Retina (tissue), 1 donor: ENCODE results near the gene SLC33A1.
A peak's percentile ranks its signal among the peaks of the same experiment; 100 is the strongest.
"Not testable (repeated sequence)": the region's sequence is repeated elsewhere in the genome, so short reads cannot be mapped to it uniquely, and the experiment has no call there.

Source experiments
- DNase-seq: peaks from one replicate; pipeline ENCODE4 v3.0.0-alpha.2; 2016

SLC33A1 gene

GRCh38 chr3:155854141-155854940, at the start of gene SLC33A1:
Gene SLC33A1 (minus strand): TSS chr3:155854427. CDS start chr3:155853997, 430 bp downstream.
- peak; percentile 100 for DNase-seq

GRCh38 chr3:155895379-155895900, 41.2 kb upstream of the SLC33A1 start:
- no peak for DNase-seq

DNA sequence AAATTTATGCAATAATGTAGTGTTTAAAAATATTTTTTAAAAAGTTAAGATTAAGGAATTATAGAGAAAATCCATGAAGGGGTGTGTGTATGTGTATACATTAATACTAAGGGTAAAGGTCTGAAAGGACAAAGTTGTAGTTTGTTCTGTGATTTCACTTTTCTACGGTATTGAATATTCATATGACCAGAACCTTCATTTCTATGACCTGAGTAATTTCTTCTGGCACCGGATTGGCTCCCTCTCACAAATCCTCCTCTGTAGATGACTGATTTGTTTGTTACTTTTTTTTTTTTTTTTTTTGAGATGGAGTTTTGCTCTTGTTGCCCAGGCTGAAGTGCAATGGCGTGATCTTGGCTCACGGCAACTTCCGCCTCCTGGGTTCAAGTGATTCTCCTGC, 37.1 kb upstream of the SLC33A1 start:
- DNase-seq, result no peak

DNA sequence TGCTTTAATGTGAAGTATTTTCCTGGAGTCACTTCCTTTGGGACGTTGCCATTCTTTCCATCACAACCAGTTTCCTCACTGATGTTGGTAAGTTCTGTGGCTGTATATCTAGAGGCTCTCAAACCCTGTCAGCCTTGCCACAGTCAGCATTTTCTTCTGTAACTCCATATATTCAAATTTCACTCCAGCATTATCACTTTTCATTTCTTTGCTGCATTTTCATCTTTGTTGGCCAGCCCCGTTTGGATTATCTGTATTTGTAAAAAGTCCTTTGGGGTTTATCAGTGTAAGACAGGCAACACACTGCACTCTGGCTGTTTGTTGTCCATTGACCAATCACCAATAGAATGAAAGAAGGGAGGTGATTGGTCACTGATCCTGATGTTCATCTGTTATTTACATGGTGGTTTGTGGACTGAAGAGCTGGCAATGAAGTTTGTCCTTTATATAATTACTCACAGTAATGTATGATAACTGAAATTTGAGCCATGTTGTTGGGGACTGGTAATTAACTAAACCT, 36.5 kb upstream of the SLC33A1 start:
- DNase-seq, result no peak

DNA sequence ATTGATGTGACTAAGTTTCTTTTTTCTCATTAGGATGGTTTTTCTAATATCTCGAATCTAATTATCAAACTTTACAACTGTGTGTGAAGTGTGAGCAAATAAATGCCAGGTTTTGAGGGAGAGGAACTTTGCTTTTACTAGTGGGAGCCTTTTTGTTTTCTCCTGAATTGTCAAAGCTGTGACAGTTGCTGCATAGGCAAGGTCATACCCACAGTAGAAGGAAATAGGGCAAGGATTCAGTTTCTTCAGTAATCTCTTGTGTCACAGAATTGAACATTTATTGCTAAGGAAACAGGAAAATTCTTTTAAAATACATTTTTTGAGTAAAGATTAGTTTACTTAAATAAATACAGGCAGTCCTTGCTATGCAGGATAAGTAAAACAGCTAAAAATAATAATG, 35.7 kb upstream of the SLC33A1 start:
- DNase-seq, result no peak

GRCh38 chr3:155889212-155889611, 35.0 kb upstream of the SLC33A1 start:
- DNase-seq, result no peak

DNA sequence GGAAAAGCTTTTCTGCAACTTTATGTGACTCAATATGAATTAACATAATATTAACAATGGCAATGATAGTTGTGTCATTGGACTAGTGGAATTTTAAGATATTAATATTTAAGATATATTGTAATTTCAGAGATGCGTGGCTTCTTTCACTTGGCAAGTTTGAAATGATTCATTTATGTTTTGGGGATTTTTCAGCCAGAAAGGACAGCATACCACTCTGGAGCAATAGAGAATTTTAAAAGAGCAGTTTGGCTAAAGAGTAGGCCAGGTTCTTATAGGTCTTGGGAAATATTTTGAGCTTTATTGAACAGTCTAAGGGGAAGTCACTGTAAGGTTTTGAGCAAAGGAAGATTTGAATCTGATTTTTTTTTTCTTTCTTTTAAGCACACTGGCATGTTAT, 32.7 kb upstream of the SLC33A1 start:
- DNase-seq, result no peak

DNA sequence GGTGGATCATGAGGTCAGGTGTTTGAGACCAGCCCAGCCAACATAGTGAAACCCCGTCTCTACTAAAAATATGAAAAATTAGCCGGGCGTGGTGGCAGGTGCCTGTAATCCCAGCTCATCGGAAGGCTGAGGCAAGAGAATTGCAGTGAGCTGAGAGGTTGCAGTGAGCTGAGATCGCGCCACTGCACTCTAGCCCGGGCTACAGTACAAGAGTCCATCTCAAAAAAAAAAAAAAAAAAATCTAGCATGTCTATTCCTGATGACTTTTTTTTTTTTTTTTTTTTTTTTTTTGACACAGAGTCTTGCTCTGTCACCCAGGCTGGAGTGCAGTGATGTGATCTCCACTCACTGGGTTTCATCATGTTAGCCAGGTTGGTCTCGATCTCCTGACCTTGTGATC, 32.1 kb upstream of the SLC33A1 start:
- DNase-seq, result not testable (repeated sequence)

DNA sequence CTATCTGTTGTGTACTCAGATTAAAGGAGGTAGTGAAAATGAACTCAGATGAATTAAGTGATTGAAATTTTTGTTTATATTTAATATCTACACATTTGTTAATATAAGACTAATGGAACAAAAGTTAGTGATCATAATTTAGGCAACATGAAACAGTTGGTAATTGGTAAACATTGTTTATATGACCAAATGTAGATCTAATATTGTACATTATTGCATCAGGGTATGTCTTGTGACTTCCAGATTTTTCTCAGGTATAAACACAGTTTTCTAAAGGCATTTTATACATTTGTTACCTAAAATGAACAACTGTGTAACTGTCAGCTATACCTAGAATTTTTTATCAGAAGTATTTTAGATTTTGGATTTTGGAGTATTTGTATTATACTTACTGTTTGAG, 31.1 kb upstream of the SLC33A1 start:
- no peak for DNase-seq

DNA sequence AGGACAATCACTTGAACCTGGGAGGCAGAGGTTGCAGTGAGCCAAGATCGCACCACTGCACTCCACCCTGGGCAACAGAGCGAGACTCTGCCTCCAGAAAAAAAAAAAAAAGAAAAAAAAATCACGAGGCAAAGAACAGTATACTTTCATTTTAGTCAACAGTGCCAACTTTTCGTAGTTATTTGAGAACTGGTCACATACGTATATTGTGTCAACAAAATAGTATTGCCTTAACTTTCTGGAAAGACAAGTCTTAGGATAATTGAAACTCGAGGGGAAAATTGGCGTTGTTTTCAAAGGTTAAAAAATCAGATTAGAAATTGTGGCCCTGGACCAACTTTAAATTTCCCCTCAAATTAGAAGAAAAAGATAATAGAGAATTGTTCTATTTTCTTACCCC, 30.1 kb upstream of the SLC33A1 start:
- DNase-seq, result no peak

GRCh38 chr3:155880286-155880685, 26.1 kb upstream of the SLC33A1 start:
- no peak for DNase-seq

- no peak for DNase-seq
These were observed 22.3 kb upstream of the SLC33A1 start for GRCh38 chr3:155876503-155876902.

- no peak for DNase-seq
These were observed 21.8 kb upstream of the SLC33A1 start for GRCh38 chr3:155876037-155876436.

DNA sequence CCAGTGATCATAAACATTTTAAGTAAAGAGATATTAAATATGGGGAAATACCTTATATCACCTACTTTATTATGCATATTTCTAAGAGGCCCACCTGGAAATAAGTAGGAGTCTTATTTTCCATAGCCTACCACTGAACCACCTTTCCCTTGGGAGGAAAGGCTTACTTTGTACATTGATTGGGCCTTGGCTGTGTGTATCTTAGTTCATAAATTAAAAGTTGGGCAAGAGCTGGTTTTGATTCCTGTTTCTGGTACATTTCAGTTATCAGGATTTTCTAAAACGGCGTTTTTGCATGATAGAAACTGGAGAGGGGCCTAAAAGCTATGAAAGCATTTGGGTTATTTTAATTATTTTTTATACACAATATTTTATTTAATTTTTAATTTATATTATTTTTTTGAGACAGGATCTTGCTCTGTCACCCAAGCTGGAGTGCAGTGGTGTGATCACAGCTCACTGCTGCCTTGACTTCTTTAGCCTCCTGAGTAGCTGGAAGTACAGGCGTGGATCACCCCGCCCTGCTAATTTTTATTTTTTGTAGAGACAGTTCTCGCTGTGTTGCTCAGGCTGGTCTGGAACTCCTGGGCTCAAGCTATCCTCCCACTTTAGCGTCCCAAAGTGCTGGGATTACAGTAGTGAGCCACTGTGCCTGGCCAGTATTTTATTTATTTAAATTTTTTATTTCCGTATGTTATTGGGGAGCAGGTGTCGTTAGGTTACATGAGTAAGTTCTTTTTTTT, 18.8 kb upstream of the SLC33A1 start:
- DNase-seq, result no peak

DNA sequence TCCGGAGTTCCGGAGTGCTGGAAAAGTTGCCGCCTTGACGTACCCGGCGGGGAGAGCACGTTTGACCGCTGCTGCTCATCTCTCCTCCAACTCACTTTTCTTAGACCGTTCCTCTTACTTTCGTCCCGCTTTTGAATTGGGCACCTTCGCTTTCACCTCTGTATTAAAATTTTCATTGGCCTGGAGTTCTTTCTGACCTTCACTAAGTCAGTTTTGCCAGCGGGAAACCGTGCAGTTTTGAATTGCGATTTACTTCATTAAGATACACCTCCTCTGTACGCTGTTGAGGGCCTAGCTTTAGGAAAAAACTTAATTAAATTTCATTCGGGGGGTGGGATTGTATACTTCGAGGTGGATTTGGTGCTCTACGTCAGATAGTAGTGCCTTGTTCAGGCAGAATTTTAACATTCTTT, 17.5 kb upstream of the SLC33A1 start:
- DNase-seq, result no peak

GRCh38 chr3:155870945-155871745, 16.9 kb upstream of the SLC33A1 start:
- DNase-seq, result peak; percentile 79

GRCh38 chr3:155870133-155870944, 16.1 kb upstream of the SLC33A1 start, which contains the start of gene GMPS:
Gene GMPS (plus strand): TSS chr3:155870650. CDS start chr3:155870871, 221 bp downstream.
- peak; percentile 95 for DNase-seq

GRCh38 chr3:155869691-155870090, 15.5 kb upstream of the SLC33A1 start:
- DNase-seq, result no peak

DNA sequence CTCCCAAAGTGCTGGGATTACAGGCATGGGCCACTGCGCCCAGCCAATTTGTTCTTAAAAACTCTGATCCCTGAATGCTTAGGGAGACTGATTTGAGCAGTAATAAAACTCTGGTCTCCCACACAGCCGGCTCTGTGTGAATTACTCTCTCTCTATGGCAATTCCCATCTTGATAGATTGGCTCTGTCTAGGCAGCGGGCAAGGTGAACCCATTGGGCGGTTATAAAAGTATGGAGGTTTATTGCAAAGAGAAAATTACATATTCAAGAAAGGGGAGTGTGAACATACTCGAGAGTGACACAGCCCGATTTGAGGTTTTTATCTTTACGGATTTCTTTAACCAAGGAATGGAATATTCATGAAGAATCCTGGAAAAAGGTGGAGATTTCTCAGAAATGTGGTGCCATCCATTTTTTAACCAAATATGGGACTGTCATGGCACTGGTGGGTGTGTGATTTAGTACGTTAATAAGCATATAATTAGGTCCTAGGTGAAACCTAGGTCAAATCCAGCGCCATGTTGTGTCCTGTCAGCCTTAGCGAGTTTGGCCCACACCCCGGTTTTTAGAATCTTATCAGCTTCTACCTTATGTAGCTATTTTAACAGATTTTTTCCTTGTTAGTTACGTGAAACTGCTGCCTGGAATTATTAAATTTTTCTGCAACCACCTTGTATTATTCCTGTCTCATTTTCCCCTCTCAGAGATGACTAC, 9.0 kb upstream of the SLC33A1 start:
- no peak for DNase-seq

GRCh38 chr3:155862290-155862982, 8.2 kb upstream of the SLC33A1 start:
- not testable (repeated sequence) for DNase-seq
